D721Med (cell line): ENCODE measurements around the gene CHCHD6.

Experiments
- DNase-seq: peaks from one replicate; pipeline ENCODE4 v3.0.0; 2011; ENCODE audit warnings: low spot score; ENCODE audit not compliant: insufficient read length
- FAIRE-seq: peaks from 2 replicates; lab custom pipeline; 2011; peaks lifted over from hg19 to GRCh38; lab: Jason Lieb, UNC
- CTCF ChIP-seq: IDR thresholded peaks from 2 replicates; pipeline ENCODE4 v1.5.1; 2012; ENCODE audit warnings: mild to moderate bottlenecking, control low read depth; ENCODE audit not compliant: insufficient read depth; ENCODE audit errors: missing control alignments

CHCHD6 gene

GRCh38 chr3:126733061-126733430 is 29.0 kb downstream of the CHCHD6 start:
- FAIRE-seq (no peak), DNase-seq (no peak)
- no peak for TF ChIP-seq CTCF

GRCh38 chr3:126734106-126734723 is 30.2 kb downstream of the CHCHD6 start:
- DNase-seq, result no peak
- TF ChIP-seq CTCF, result no peak
- no peak for FAIRE-seq

GRCh38 chr3:126737527-126737926 is 33.5 kb downstream of the CHCHD6 start:
- FAIRE-seq (no peak), DNase-seq (no peak)
- no peak for TF ChIP-seq CTCF

GRCh38 chr3:126742057-126742456 is 38.0 kb downstream of the CHCHD6 start:
- TF ChIP-seq CTCF, result no peak
- no peak for FAIRE-seq
- no peak for DNase-seq

- no peak for FAIRE-seq
- no peak for DNase-seq
- no peak for TF ChIP-seq CTCF
Observed at GRCh38 chr3:126743350-126743749, 39.3 kb downstream of the CHCHD6 start.

GRCh38 chr3:126743781-126744180 is 39.7 kb downstream of the CHCHD6 start:
- no peak for DNase-seq
- FAIRE-seq, result no peak
- no peak for TF ChIP-seq CTCF

GRCh38 chr3:126745760-126746394 is 41.8 kb downstream of the CHCHD6 start:
- DNase-seq (no peak), FAIRE-seq (no peak)
- TF ChIP-seq CTCF, result no peak
